Measurements from ENCODE around the gene RBM4. TPM values are rescaled to one million over a fixed set of nuclear protein-coding genes. Genes with fewer than 3 reads are reported as not detected.

RBM4 gene
- total and polyA plus RNA-seq, 2 of the 13 experiments (the other 11 are each of a cell fraction or from before 2014, with no cell fraction given) = 126 to 136 TPM

DNA sequence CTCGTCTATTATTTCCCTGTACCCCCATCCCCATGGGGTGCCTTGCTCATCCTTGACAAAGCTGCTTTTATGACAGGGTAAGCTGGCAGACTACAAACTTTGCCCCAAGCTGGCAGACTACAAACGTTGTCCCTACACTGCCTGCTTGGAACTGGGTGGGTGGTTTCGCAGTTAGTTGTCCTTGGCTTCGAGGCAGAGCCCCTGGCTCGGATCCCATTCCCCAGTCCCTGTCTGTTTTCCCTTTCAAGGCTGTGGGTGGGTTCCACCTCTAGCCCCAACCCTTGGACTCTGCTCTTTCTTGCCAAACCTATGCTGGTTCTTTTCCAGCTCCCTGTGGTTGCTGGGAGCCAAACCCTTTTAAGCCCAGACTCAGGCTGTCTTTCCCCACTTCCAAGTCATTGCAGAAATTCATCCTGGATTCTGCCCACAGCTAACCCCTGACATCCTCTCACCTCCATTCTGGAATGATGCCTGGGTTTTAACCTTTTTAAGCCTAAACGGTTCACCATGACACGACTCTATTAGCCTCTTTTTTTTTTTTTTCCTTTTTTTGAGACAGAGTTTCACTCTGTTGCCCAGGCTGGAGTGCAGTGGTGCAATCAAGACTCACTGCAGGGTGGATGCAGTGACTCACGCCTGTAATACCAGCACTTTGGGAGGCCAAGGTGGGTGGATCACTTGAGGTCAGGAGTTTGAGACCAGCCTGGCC lies 31.2 kb upstream of the RBM4 start (continued):
- TF ChIP-seq, protein P1, sequence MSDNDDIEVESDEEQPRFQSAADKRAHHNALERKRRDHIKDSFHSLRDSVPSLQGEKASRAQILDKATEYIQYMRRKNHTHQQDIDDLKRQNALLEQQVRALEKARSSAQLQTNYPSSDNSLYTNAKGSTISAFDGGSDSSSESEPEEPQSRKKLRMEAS (IDR thresholded peaks at IDR 0.05) = no peak
- 0 out of 2 replicates have a peak, but pooled peaks have one; percentile 30 for TF ChIP-seq SOX5 (CRISPR knock-in tag; IDR thresholded peaks at IDR 0.05; ENCODE audit: borderline replicate concordance)
- TF ChIP-seq GATAD2A (CRISPR knock-in tag; IDR thresholded peaks at IDR 0.05) = peak; percentile 74
- peak; percentile 58; the same call in 1 of the 2 replicates for TF ChIP-seq SALL1 (CRISPR knock-in tag; IDR thresholded peaks at IDR 0.05)
- no peak for TF ChIP-seq FOXJ3 (CRISPR knock-in tag; IDR thresholded peaks at IDR 0.05; ENCODE audit: borderline replicate concordance)
- TF ChIP-seq SIN3B (IDR thresholded peaks at IDR 0.05; ENCODE audit: low read length) = no peak
- TF ChIP-seq, protein P2, sequence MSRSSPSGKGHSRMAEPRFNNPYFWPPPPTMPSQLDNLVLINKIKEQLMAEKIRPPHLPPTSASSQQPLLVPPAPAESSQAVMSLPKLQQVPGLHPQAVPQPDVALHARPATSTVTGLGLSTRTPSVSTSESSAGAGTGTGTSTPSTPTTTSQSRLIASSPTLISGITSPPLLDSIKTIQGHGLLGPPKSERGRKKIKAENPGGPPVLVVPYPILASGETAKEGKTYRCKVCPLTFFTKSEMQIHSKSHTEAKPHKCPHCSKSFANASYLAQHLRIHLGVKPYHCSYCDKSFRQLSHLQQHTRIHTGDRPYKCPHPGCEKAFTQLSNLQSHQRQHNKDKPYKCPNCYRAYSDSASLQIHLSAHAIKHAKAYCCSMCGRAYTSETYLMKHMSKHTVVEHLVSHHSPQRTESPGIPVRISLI (CRISPR knock-in tag; IDR thresholded peaks at IDR 0.05; ENCODE audit: borderline replicate concordance) = peak; percentile 58; the same call in 1 of the 2 replicates
- peak; percentile 55; the same call in 1 of the 2 replicates for TF ChIP-seq ZNF644 (CRISPR knock-in tag; IDR thresholded peaks at IDR 0.05; ENCODE audit: low read depth)
- TF ChIP-seq PHF21A (CRISPR knock-in tag; IDR thresholded peaks at IDR 0.05) = peak; percentile 55; the same call in 1 of the 2 replicates
- TF ChIP-seq ZBTB7B (CRISPR knock-in tag; IDR thresholded peaks at IDR 0.05) = peak; percentile 76; the same call in 1 of the 2 replicates
- TF ChIP-seq FOXO1 (CRISPR knock-in tag; IDR thresholded peaks at IDR 0.05) = 0 out of 2 replicates have a peak, but pooled peaks have one; percentile 29
- TF ChIP-seq ZNF383 (CRISPR knock-in tag; IDR thresholded peaks at IDR 0.05; ENCODE audit: borderline replicate concordance) = no peak
- TF ChIP-seq HDAC2 (CRISPR knock-in tag; IDR thresholded peaks at IDR 0.05) = peak; percentile 34; the same call in 1 of the 2 replicates
- TF ChIP-seq CEBPB (IDR thresholded peaks at IDR 0.05; ENCODE audit: borderline replicate concordance, low read depth, low read length) = peak; percentile 55
- peak; percentile 46; the same call in 1 of the 2 replicates for TF ChIP-seq TBX2 (CRISPR knock-in tag; IDR thresholded peaks at IDR 0.05; ENCODE audit: borderline replicate concordance)
- no peak for TF ChIP-seq SAFB2 (CRISPR knock-in tag; IDR thresholded peaks at IDR 0.05; ENCODE audit: borderline replicate concordance, low read depth)
- TF ChIP-seq, protein P3, sequence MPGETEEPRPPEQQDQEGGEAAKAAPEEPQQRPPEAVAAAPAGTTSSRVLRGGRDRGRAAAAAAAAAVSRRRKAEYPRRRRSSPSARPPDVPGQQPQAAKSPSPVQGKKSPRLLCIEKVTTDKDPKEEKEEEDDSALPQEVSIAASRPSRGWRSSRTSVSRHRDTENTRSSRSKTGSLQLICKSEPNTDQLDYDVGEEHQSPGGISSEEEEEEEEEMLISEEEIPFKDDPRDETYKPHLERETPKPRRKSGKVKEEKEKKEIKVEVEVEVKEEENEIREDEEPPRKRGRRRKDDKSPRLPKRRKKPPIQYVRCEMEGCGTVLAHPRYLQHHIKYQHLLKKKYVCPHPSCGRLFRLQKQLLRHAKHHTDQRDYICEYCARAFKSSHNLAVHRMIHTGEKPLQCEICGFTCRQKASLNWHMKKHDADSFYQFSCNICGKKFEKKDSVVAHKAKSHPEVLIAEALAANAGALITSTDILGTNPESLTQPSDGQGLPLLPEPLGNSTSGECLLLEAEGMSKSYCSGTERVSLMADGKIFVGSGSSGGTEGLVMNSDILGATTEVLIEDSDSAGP (CRISPR knock-in tag; IDR thresholded peaks at IDR 0.05; ENCODE audit: borderline replicate concordance) = 0 out of 2 replicates have a peak, but pooled peaks have one; percentile 32
- TF ChIP-seq, protein P4, sequence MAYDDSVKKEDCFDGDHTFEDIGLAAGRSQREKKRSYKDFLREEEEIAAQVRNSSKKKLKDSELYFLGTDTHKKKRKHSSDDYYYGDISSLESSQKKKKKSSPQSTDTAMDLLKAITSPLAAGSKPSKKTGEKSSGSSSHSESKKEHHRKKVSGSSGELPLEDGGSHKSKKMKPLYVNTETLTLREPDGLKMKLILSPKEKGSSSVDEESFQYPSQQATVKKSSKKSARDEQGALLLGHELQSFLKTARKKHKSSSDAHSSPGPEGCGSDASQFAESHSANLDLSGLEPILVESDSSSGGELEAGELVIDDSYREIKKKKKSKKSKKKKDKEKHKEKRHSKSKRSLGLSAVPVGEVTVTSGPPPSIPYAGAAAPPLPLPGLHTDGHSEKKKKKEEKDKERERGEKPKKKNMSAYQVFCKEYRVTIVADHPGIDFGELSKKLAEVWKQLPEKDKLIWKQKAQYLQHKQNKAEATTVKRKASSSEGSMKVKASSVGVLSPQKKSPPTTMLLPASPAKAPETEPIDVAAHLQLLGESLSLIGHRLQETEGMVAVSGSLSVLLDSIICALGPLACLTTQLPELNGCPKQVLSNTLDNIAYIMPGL (CRISPR knock-in tag; IDR thresholded peaks at IDR 0.05; ENCODE audit: borderline replicate concordance in 1 of 2, low read depth in 1 of 2) = no peak; a peak in 1 of 4 replicates
- peak in 1 of 2 experiments; percentile 54; a peak in 1 of 4 replicates for TF ChIP-seq EP300 (IDR thresholded peaks at IDR 0.05; ENCODE audit: low read depth in 2 of 2, low read length in 2 of 2)
- no peak for TF ChIP-seq EP300 (CRISPR knock-in tag; IDR thresholded peaks at IDR 0.05; ENCODE audit: borderline replicate concordance)

Data from HepG2 (cell line).